Left ventricle myocardium superior (tissue), 1 donor: ENCODE measurements around the gene ZNF276. TPM values are rescaled to one million over a fixed set of nuclear protein-coding genes. Genes with fewer than 3 reads are reported as not detected.

ENCODE experiments used
- ATAC-seq: fragments of 200-7000 bp; cut with Tn5 transposase; one replicate; pipeline ENCODE4 v1.9.1; 2020; ENCODE audit warnings: mild to moderate bottlenecking, moderate library complexity
- DNase-seq: peaks from one replicate; pipeline ENCODE4 v3.0.0-alpha.2; 2020
- intact Hi-C: fragments of 100-400 bp; cut with micrococcal nuclease; formaldehyde crosslinking; loops from one replicate; pipeline ENCODE4 v1.11.0; 2022
- total RNA-seq: library from RNA; stranded (reverse); fragmentation: NEBNext Ultra II Directional; extraction: Animal tissue kit (Norgen Biotek cat#: 25700); gene quantifications from one replicate; pipeline ENCODE4 v1.2.1, GENCODE V29; 2021
- donor health status: DM: no; HTN: yes; CAD: no; lungs with severe emphysema.

ZNF276 gene
- total RNA-seq, 1 donor from 2014 or later = 12.2 TPM

- intact Hi-C loops = no loop called here
- DNase-seq (no peak), ATAC-seq (peak; percentile 42)
Measured at GRCh38 chr16:89729863-89730593, 8.7 kb downstream of the ZNF276 start.

GRCh38 chr16:89730610-89731234 lies 9.4 kb downstream of the ZNF276 start:
- ATAC-seq (no peak), DNase-seq (no peak)
- intact Hi-C loops = no loop called here

- DNase-seq = no peak
- ATAC-seq = no peak
- intact Hi-C loops = no loop called here
Measured at GRCh38 chr16:89732142-89732917, 11.0 kb downstream of the ZNF276 start.

- intact Hi-C loops = no loop called here
- ATAC-seq = no peak
- no peak for DNase-seq
Measured at GRCh38 chr16:89732918-89733242, 11.5 kb downstream of the ZNF276 start.

- intact Hi-C loops = no loop called here
- ATAC-seq (no peak), DNase-seq (no peak)
Measured at GRCh38 chr16:89733322-89733721, 12.0 kb downstream of the ZNF276 start.

GRCh38 chr16:89733792-89734191 lies 12.5 kb downstream of the ZNF276 start:
- no peak for ATAC-seq
- intact Hi-C loops = no loop called here
- DNase-seq = no peak

- ATAC-seq (no peak), DNase-seq (no peak)
- intact Hi-C loops = no loop called here
Measured at GRCh38 chr16:89736554-89736953, 15.2 kb downstream of the ZNF276 start.

- no peak for ATAC-seq
- intact Hi-C loops = no loop called here
- DNase-seq = no peak
Measured at GRCh38 chr16:89737341-89738071, 16.2 kb downstream of the ZNF276 start.

- intact Hi-C loops = no loop called here
- ATAC-seq = no peak
- DNase-seq = no peak
Measured at GRCh38 chr16:89738072-89738377, 16.7 kb downstream of the ZNF276 start.

- ATAC-seq = no peak
- intact Hi-C loops = no loop called here
- no peak for DNase-seq
Measured at GRCh38 chr16:89738538-89739317, 17.4 kb downstream of the ZNF276 start.

- intact Hi-C loops = no loop called here
- ATAC-seq = no peak
- no peak for DNase-seq
Measured at GRCh38 chr16:89739383-89739782, 18.0 kb downstream of the ZNF276 start.

- intact Hi-C loops = no loop called here
- ATAC-seq (peak; percentile 14), DNase-seq (no peak)
Measured at GRCh38 chr16:89741342-89742014, 20.1 kb downstream of the ZNF276 start.

GRCh38 chr16:89742948-89743347 lies 21.6 kb downstream of the ZNF276 start:
- intact Hi-C loops = no loop called here

GRCh38 chr16:89744813-89745212 lies 23.5 kb downstream of the ZNF276 start:
- DNase-seq (peak; percentile 74), ATAC-seq (peak; percentile 56)

More at GRCh38 chr16:89742948-89743347, 21.6 kb downstream of the ZNF276 start:
- DNase-seq = no peak
- no peak for ATAC-seq

GRCh38 chr16:89746043-89746442 lies 24.7 kb downstream of the ZNF276 start:
- intact Hi-C loops = no loop called here
- ATAC-seq = no peak
- no peak for DNase-seq

More at GRCh38 chr16:89744813-89745212, 23.5 kb downstream of the ZNF276 start:
- intact Hi-C loops = no loop called here

- ATAC-seq = no peak
- no peak for DNase-seq
Measured at GRCh38 chr16:89748076-89748475, 26.7 kb downstream of the ZNF276 start.

GRCh38 chr16:89748921-89749320 lies 27.6 kb downstream of the ZNF276 start:
- DNase-seq (no peak), ATAC-seq (no peak)
- intact Hi-C loops = no loop called here

More at GRCh38 chr16:89748076-89748475, 26.7 kb downstream of the ZNF276 start:
- intact Hi-C loops = no loop called here

- peak; percentile 39 for DNase-seq
- ATAC-seq = peak; percentile 47
- intact Hi-C loops = no loop called here
Measured at GRCh38 chr16:89749637-89750036, 28.3 kb downstream of the ZNF276 start.
